ENCODE results near the gene SSH2. TPM values are rescaled to one million over a fixed set of nuclear protein-coding genes. Genes with fewer than 3 reads are reported as not detected.

The SSH2 gene
- total RNA-seq, 1 experiment from 2014 or later, result 14.6 TPM

DNA sequence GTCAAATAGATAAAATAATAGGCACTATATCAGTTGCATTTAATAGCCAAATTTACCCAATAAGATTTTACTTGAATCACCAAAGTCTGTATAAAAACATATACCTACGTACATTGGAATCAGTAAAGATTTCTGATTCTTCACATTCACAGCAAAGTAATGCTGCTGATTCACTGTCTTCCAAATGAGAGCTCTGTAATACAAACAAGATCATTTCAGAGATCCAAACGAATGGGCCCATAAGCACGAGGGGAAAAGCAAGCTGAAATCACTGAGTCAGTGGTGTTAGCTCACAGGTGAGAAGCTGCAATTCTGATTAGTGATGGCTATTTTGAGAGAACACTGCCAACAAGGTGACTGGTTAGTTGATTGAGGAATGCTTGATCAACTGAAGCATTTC lies 81.3 kb downstream of the SSH2 start:
- Histone ChIP-seq H4K8ac (replicated peaks; ENCODE audit: insufficient read length, low read depth, low read length) (no peak overlapping the region), H4K20me1 (ENCODE audit: control insufficient read depth, insufficient read depth, insufficient read length) (no peaks in the 10 kb centered on the region), H3K23me2 (ENCODE audit: insufficient read length, low read depth, low read length, poor library complexity, severe bottlenecking) (no peaks in the 10 kb centered on the region), H3K27me3 (ENCODE audit: insufficient read depth, low read length) (no peaks in the 10 kb centered on the region), H3K27ac (ENCODE audit: insufficient read length, low read depth, low read length) (no peak overlapping the region), H2BK20ac (ENCODE audit: low read depth, low read length, poor library complexity, severe bottlenecking) (no peak overlapping the region), H3K79me2 (ENCODE audit: insufficient read depth, low read length) (no peaks in the 10 kb centered on the region), H2BK12ac (ENCODE audit: insufficient read length, low read depth, low read length) (peak overlapping the region; percentile 50), H3K18ac (ENCODE audit: insufficient read length, low read depth, low read length) (no peak overlapping the region), H2BK15ac (ENCODE audit: low read depth, low read length) (no peak overlapping the region), H3K4ac (ENCODE audit: low read depth, low read length) (no peak overlapping the region), H4K5ac (ENCODE audit: insufficient read length, low read depth, low read length) (no peak overlapping the region), H2BK120ac (ENCODE audit: low read depth, low read length, poor library complexity, severe bottlenecking) (no peak overlapping the region), H4K91ac (ENCODE audit: insufficient read length, low read depth, low read length) (no peak overlapping the region), H3K56ac (ENCODE audit: insufficient read length, low read depth, low read length) (no peak overlapping the region), H3K79me1 (ENCODE audit: insufficient read depth, low read depth, low read length, poor library complexity, severe bottlenecking) (no peaks in the 10 kb centered on the region), H3K23ac (ENCODE audit: insufficient read length, low read depth, low read length) (no peak overlapping the region), H3K9me3 (ENCODE audit: control insufficient read depth, low read depth, low read length) (no peaks in the 10 kb centered on the region), H3K4me1 (ENCODE audit: insufficient read depth, low read length) (no peaks in the 10 kb centered on the region), H3K14ac (ENCODE audit: insufficient read depth, low read length) (no peak overlapping the region), H3T11ph (ENCODE audit: low read length) (no peak overlapping the region), H3K4me2 (ENCODE audit: insufficient read depth, insufficient read length, low read length) (no peak overlapping the region), H2BK5ac (ENCODE audit: insufficient read length, low read length) (no peak overlapping the region), H2AK5ac (ENCODE audit: insufficient read length, low read length) (no peak overlapping the region), H2AFZ (ENCODE audit: low read length) (no peak overlapping the region), H3K9ac (ENCODE audit: extremely low read depth, insufficient read length, low read length) (no peak overlapping the region)
- Mint-ChIP-seq H3K9me3 (no peaks in the 10 kb centered on the region; a peak in 1 of 5 replicates), H3K4me1 (peaks cover 17 to 21% of the 10 kb centered on the region in 2 experiments), H3K4me3 (no peak overlapping the region), H3K36me3 (ENCODE audit: insufficient read depth in 1 of 3, low read depth in 3 of 3) (no peaks in the 10 kb centered on the region; a peak in 1 of 7 replicates), H3K27me3 (ENCODE audit: low read depth) (no peaks in the 10 kb centered on the region), H3K27ac (no peak overlapping the region)
- TF ChIP-seq, protein P1, sequence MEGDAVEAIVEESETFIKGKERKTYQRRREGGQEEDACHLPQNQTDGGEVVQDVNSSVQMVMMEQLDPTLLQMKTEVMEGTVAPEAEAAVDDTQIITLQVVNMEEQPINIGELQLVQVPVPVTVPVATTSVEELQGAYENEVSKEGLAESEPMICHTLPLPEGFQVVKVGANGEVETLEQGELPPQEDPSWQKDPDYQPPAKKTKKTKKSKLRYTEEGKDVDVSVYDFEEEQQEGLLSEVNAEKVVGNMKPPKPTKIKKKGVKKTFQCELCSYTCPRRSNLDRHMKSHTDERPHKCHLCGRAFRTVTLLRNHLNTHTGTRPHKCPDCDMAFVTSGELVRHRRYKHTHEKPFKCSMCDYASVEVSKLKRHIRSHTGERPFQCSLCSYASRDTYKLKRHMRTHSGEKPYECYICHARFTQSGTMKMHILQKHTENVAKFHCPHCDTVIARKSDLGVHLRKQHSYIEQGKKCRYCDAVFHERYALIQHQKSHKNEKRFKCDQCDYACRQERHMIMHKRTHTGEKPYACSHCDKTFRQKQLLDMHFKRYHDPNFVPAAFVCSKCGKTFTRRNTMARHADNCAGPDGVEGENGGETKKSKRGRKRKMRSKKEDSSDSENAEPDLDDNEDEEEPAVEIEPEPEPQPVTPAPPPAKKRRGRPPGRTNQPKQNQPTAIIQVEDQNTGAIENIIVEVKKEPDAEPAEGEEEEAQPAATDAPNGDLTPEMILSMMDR (conservative IDR thresholded peaks at IDR 0.05), result no peak
- no peak for DNase-seq
- no CpG with 5 or more reads among the region's 3 CpGs for WGBS (ENCODE audit: extremely low coverage, insufficient read length, low lambda C conversion rate)

Measured in H9 (cell line).